GM23338 (cell line): Measurements from ENCODE around the gene WAPL. TPM values are rescaled to one million over a fixed set of nuclear protein-coding genes. Genes with fewer than 3 reads are reported as not detected.

Source experiments
- ATAC-seq: fragments of 200-7000 bp; cut with Tn5 transposase; 3 replicates; pipeline ENCODE4 v1.9.1; 2020
- DNase-seq: peaks from one replicate; pipeline ENCODE4 v3.0.0-alpha.2; 2015; ENCODE audit warnings: low spot score
- H2AFZ ChIP-seq: fragments of 200-600 bp; sonication (generic); 2 replicates; pipeline ENCODE4 v1.8.0; 2016; ENCODE audit warnings: antibody characterized with exemption, mild to moderate bottlenecking, moderate library complexity
- H3F3A ChIP-seq: fragments of 200-600 bp; sonication (generic); replicated peaks from 2 replicates; pipeline ENCODE4 v1.8.0; 2017; ENCODE audit warnings: antibody characterized with exemption, mixed run types, low read depth
- H3K27ac ChIP-seq: fragments of 200-600 bp; sonication (generic); 2 replicates; pipeline ENCODE4 v1.6.1; 2016; ENCODE audit warnings: low read depth
- H3K27me3 ChIP-seq: fragments of 200-600 bp; sonication (generic); 2 replicates; pipeline ENCODE4 v1.8.0; 2016; ENCODE audit warnings: mild to moderate bottlenecking, mixed run types, moderate library complexity; ENCODE audit not compliant: insufficient read depth
- H3K36me3 ChIP-seq: fragments of 200-600 bp; sonication (generic); 2 replicates; pipeline ENCODE4 v1.8.0; 2016; ENCODE audit warnings: mild to moderate bottlenecking; ENCODE audit not compliant: insufficient read depth
- H3K4me1 ChIP-seq: fragments of 200-600 bp; sonication (generic); 2 replicates; pipeline ENCODE4 v1.8.0; 2016; ENCODE audit warnings: mild to moderate bottlenecking, moderate library complexity; ENCODE audit not compliant: insufficient read depth
- H3K4me2 ChIP-seq: fragments of 200-600 bp; sonication (generic); 2 replicates; pipeline ENCODE4 v1.7.1; 2017; ENCODE audit warnings: mixed run types
- H3K4me3 ChIP-seq: fragments of 200-600 bp; sonication (generic); 2 replicates; pipeline ENCODE4 v1.6.1; 2016; ENCODE audit warnings: mixed run types
- H3K79me2 ChIP-seq: fragments of 200-600 bp; sonication (generic); replicated peaks from 2 replicates; pipeline ENCODE4 v1.8.0; 2017; ENCODE audit warnings: mild to moderate bottlenecking; ENCODE audit not compliant: insufficient read depth
- H3K9me2 ChIP-seq: fragments of 200-600 bp; sonication (generic); 2 replicates; pipeline ENCODE4 v1.8.0; 2017; ENCODE audit not compliant: insufficient read depth
- H4K20me1 ChIP-seq: fragments of 200-600 bp; sonication (generic); replicated peaks from 2 replicates; pipeline ENCODE4 v1.8.0; 2017; ENCODE audit warnings: mild to moderate bottlenecking; ENCODE audit not compliant: insufficient read depth
- H3K27ac Mint-ChIP-seq: 2 replicates; pipeline ENCODE4 v1.8.0; 2020; ENCODE audit warnings: inconsistent platforms, mild to moderate bottlenecking, moderate library complexity, mixed read lengths
- H3K27me3 Mint-ChIP-seq: 3 replicates; pipeline ENCODE4 v1.8.0; 2022; ENCODE audit warnings: low read depth, mild to moderate bottlenecking, moderate library complexity, mixed read lengths, inconsistent platforms; ENCODE audit not compliant: insufficient read depth, poor library complexity
- H3K36me3 Mint-ChIP-seq: 3 replicates; pipeline ENCODE4 v1.8.0; 2021; ENCODE audit warnings: low read depth, mild to moderate bottlenecking, inconsistent platforms, moderate library complexity, mixed read lengths
- H3K4me1 Mint-ChIP-seq: 3 replicates; pipeline ENCODE4 v1.8.0; 2020; ENCODE audit warnings: mild to moderate bottlenecking, inconsistent platforms, mixed read lengths
- H3K4me3 Mint-ChIP-seq: 3 replicates; pipeline ENCODE4 v1.8.0; 2021; ENCODE audit warnings: moderate library complexity, mild to moderate bottlenecking, inconsistent platforms, mixed read lengths
- H3K9me3 Mint-ChIP-seq: 3 replicates; pipeline ENCODE4 v1.8.0; 2020; ENCODE audit warnings: moderate library complexity, mild to moderate bottlenecking, inconsistent platforms, mixed read lengths
- CREB1 ChIP-seq: fragments of 250-450 bp; sonication (Bioruptor Pico); IDR thresholded peaks from 2 replicates; pipeline ENCODE4 v1.5.0; 2020; ENCODE audit warnings: low read depth, mild to moderate bottlenecking, moderate library complexity
- ETS1 ChIP-seq: IDR thresholded peaks from 2 replicates; pipeline ENCODE4 v1.6.1; 2016; ENCODE audit warnings: antibody characterized with exemption
- EZH2 ChIP-seq: fragments of 200-600 bp; sonication (generic); IDR thresholded peaks from one replicate; pipeline ENCODE4 v1.8.0; 2017; ENCODE audit warnings: antibody characterized with exemption, mild to moderate bottlenecking, low read depth; ENCODE audit not compliant: unreplicated experiment
- EZH2phosphoT487 ChIP-seq: fragments of 200-600 bp; sonication (generic); IDR thresholded peaks from one replicate; pipeline ENCODE4 v1.8.1; 2018; ENCODE audit warnings: antibody characterized with exemption; ENCODE audit not compliant: unreplicated experiment
- JUNB ChIP-seq: IDR thresholded peaks from one replicate; pipeline ENCODE4 v1.6.1; 2016; ENCODE audit warnings: antibody characterized with exemption; ENCODE audit not compliant: unreplicated experiment
- NANOG ChIP-seq: IDR thresholded peaks from 2 replicates; pipeline ENCODE4 v1.6.1; 2016; ENCODE audit warnings: antibody characterized with exemption, borderline replicate concordance
- POLR2AphosphoS5 ChIP-seq: IDR thresholded peaks from 2 replicates; pipeline ENCODE4 v1.6.1; 2016; ENCODE audit warnings: antibody characterized with exemption, low read depth
- STAT1 ChIP-seq: IDR thresholded peaks from one replicate; pipeline ENCODE4 v1.6.1; 2016; ENCODE audit warnings: antibody characterized with exemption; ENCODE audit not compliant: unreplicated experiment
- ZNF114 ChIP-seq: fragments of 250-450 bp; sonication (Bioruptor Pico); IDR thresholded peaks from 2 replicates; pipeline ENCODE4 v1.5.0; 2020; ENCODE audit warnings: mild to moderate bottlenecking, moderate library complexity
- ZNF331 ChIP-seq: fragments of 250-450 bp; sonication (Bioruptor Pico); IDR thresholded peaks from 2 replicates; pipeline ENCODE4 v1.5.0; 2020; ENCODE audit warnings: low read depth, mild to moderate bottlenecking, moderate library complexity
- polyA plus RNA-seq: library from polyadenylated mRNA; unstranded; fragments of >200 nt; fragmentation: Nextera tagmentation; extraction: Ambion mirVana; gene quantifications from 2 replicates; pipeline ENCODE4 v1.2.1, GENCODE V29; 2016
- total RNA-seq: library from RNA; depleted of rRNA; stranded (reverse); fragments of >200 nt; shearing (Covaris generic); gene quantifications from 2 replicates; pipeline ENCODE4 v1.2.3, GENCODE V29; 2014
- TF ChIP-seq, protein P1 (sequence below): fragments of 250-450 bp; sonication (Bioruptor Pico); IDR thresholded peaks from 2 replicates; pipeline ENCODE4 v1.5.0; 2020; ENCODE audit warnings: mild to moderate bottlenecking, moderate library complexity
- TF ChIP-seq, protein P2 (sequence below), 2 experiments: fragments of 200-600 bp in 1 of 2; sonication (generic) in 1 of 2; conservative IDR thresholded peaks; 2 replicates each; pipeline versions ENCODE4 v1.5.1 to v1.6.1; 2016 to 2017; ENCODE audit warnings: antibody characterized with exemption in 2 of 2, low read depth in 2 of 2, mild to moderate bottlenecking in 2 of 2, moderate library complexity in 1 of 2
- TF ChIP-seq, protein P3 (sequence below): IDR thresholded peaks from one replicate; pipeline ENCODE4 v1.6.1; 2018; ENCODE audit warnings: antibody characterized with exemption; ENCODE audit not compliant: unreplicated experiment

Gene WAPL
- total and polyA plus RNA-seq, 2 experiments from 2014 or later, result 25.2 to 60.8 TPM

- peaks cover 36% of the 10 kb centered on the region for H3K36me3 Mint-ChIP-seq
Observed at GRCh38 chr10:86486856-86487255, 34.7 kb downstream of the WAPL start.

More at GRCh38 chr10:86486856-86487255, 34.7 kb downstream of the WAPL start:
- no peaks in the 10 kb centered on the region for H3K9me3 Mint-ChIP-seq
- Histone ChIP-seq H3K27ac (0 out of 2 replicates have a peak overlapping the region, but pooled peaks have one; percentile 39), H3K4me3 (no peak overlapping the region), H3F3A (no peaks in the 10 kb centered on the region), H3K9me2 (no peaks in the 10 kb centered on the region), H3K4me2 (no peak overlapping the region), H3K79me2 (peaks cover 84% of the 10 kb centered on the region), H3K36me3 (no peaks in the 10 kb centered on the region; the same call in none of the 2 replicates), H3K4me1 (no peaks in the 10 kb centered on the region), H3K27me3 (no peaks in the 10 kb centered on the region), H4K20me1 (peaks cover 16% of the 10 kb centered on the region), H2AFZ (no peak overlapping the region)
- H3K4me3 Mint-ChIP-seq, result no peak overlapping the region
- no peaks in the 10 kb centered on the region for H3K4me1 Mint-ChIP-seq
- ATAC-seq, result no peak
- no peak for TF ChIP-seq ZNF114
- TF ChIP-seq POLR2AphosphoS5, result no peak
- no peak for TF ChIP-seq EZH2
- TF ChIP-seq, protein P1, sequence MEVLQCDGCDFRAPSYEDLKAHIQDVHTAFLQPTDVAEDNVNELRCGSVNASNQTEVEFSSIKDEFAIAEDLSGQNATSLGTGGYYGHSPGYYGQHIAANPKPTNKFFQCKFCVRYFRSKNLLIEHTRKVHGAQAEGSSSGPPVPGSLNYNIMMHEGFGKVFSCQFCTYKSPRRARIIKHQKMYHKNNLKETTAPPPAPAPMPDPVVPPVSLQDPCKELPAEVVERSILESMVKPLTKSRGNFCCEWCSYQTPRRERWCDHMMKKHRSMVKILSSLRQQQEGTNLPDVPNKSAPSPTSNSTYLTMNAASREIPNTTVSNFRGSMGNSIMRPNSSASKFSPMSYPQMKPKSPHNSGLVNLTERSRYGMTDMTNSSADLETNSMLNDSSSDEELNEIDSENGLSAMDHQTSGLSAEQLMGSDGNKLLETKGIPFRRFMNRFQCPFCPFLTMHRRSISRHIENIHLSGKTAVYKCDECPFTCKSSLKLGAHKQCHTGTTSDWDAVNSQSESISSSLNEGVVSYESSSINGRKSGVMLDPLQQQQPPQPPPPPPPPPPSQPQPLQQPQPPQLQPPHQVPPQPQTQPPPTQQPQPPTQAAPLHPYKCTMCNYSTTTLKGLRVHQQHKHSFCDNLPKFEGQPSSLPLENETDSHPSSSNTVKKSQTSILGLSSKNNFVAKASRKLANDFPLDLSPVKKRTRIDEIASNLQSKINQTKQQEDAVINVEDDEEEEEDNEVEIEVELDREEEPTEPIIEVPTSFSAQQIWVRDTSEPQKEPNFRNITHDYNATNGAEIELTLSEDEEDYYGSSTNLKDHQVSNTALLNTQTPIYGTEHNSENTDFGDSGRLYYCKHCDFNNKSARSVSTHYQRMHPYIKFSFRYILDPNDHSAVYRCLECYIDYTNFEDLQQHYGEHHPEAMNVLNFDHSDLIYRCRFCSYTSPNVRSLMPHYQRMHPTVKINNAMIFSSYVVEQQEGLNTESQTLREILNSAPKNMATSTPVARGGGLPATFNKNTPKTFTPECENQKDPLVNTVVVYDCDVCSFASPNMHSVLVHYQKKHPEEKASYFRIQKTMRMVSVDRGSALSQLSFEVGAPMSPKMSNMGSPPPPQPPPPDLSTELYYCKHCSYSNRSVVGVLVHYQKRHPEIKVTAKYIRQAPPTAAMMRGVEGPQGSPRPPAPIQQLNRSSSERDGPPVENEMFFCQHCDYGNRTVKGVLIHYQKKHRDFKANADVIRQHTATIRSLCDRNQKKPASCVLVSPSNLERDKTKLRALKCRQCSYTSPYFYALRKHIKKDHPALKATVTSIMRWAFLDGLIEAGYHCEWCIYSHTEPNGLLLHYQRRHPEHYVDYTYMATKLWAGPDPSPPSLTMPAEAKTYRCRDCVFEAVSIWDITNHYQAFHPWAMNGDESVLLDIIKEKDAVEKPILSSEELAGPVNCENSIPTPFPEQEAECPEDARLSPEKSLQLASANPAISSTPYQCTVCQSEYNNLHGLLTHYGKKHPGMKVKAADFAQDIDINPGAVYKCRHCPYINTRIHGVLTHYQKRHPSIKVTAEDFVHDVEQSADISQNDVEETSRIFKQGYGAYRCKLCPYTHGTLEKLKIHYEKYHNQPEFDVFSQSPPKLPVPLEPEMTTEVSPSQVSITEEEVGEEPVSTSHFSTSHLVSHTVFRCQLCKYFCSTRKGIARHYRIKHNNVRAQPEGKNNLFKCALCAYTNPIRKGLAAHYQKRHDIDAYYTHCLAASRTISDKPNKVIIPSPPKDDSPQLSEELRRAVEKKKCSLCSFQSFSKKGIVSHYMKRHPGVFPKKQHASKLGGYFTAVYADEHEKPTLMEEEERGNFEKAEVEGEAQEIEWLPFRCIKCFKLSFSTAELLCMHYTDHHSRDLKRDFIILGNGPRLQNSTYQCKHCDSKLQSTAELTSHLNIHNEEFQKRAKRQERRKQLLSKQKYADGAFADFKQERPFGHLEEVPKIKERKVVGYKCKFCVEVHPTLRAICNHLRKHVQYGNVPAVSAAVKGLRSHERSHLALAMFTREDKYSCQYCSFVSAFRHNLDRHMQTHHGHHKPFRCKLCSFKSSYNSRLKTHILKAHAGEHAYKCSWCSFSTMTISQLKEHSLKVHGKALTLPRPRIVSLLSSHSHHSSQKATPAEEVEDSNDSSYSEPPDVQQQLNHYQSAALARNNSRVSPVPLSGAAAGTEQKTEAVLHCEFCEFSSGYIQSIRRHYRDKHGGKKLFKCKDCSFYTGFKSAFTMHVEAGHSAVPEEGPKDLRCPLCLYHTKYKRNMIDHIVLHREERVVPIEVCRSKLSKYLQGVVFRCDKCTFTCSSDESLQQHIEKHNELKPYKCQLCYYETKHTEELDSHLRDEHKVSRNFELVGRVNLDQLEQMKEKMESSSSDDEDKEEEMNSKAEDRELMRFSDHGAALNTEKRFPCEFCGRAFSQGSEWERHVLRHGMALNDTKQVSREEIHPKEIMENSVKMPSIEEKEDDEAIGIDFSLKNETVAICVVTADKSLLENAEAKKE (CRISPR knock-in tag), result no peak
- TF ChIP-seq CREB1 (CRISPR knock-in tag), result no peak
- TF ChIP-seq, protein P2, sequence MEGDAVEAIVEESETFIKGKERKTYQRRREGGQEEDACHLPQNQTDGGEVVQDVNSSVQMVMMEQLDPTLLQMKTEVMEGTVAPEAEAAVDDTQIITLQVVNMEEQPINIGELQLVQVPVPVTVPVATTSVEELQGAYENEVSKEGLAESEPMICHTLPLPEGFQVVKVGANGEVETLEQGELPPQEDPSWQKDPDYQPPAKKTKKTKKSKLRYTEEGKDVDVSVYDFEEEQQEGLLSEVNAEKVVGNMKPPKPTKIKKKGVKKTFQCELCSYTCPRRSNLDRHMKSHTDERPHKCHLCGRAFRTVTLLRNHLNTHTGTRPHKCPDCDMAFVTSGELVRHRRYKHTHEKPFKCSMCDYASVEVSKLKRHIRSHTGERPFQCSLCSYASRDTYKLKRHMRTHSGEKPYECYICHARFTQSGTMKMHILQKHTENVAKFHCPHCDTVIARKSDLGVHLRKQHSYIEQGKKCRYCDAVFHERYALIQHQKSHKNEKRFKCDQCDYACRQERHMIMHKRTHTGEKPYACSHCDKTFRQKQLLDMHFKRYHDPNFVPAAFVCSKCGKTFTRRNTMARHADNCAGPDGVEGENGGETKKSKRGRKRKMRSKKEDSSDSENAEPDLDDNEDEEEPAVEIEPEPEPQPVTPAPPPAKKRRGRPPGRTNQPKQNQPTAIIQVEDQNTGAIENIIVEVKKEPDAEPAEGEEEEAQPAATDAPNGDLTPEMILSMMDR (conservative IDR thresholded peaks at IDR 0.05; ENCODE audit: low read depth in 2 of 2), result no peak
- TF ChIP-seq JUNB, result no peak
- no peak for TF ChIP-seq NANOG
- no peak for TF ChIP-seq EZH2phosphoT487
- no peak for TF ChIP-seq ZNF331 (CRISPR knock-in tag)
- TF ChIP-seq, protein P3, sequence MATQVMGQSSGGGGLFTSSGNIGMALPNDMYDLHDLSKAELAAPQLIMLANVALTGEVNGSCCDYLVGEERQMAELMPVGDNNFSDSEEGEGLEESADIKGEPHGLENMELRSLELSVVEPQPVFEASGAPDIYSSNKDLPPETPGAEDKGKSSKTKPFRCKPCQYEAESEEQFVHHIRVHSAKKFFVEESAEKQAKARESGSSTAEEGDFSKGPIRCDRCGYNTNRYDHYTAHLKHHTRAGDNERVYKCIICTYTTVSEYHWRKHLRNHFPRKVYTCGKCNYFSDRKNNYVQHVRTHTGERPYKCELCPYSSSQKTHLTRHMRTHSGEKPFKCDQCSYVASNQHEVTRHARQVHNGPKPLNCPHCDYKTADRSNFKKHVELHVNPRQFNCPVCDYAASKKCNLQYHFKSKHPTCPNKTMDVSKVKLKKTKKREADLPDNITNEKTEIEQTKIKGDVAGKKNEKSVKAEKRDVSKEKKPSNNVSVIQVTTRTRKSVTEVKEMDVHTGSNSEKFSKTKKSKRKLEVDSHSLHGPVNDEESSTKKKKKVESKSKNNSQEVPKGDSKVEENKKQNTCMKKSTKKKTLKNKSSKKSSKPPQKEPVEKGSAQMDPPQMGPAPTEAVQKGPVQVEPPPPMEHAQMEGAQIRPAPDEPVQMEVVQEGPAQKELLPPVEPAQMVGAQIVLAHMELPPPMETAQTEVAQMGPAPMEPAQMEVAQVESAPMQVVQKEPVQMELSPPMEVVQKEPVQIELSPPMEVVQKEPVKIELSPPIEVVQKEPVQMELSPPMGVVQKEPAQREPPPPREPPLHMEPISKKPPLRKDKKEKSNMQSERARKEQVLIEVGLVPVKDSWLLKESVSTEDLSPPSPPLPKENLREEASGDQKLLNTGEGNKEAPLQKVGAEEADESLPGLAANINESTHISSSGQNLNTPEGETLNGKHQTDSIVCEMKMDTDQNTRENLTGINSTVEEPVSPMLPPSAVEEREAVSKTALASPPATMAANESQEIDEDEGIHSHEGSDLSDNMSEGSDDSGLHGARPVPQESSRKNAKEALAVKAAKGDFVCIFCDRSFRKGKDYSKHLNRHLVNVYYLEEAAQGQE, result no peak
- no peak for TF ChIP-seq ETS1
- no peak for TF ChIP-seq STAT1
- no peaks in the 10 kb centered on the region for H3K27me3 Mint-ChIP-seq
- DNase-seq, result no peak
- H3K27ac Mint-ChIP-seq, result no peak overlapping the region; the same call in 1 of the 2 replicates
